Mucosa of descending colon (tissue), 3 donors: Measurements from ENCODE around the gene ATXN7. TPM values are rescaled to one million over a fixed set of nuclear protein-coding genes. Genes with fewer than 3 reads are reported as not detected.

Experiments
- ATAC-seq: fragments of 200-7000 bp; cut with Tn5 transposase; one replicate; pipeline ENCODE4 v1.9.1; 2020; ENCODE audit warnings: mild to moderate bottlenecking, moderate library complexity
- DNase-seq, 3 donors: peaks; one replicate each; pipeline ENCODE4 v3.0.0-alpha.2; 2020
- H3K36me3 ChIP-seq: fragments of 200-600 bp; one replicate; pipeline ENCODE4 v1.8.0; 2021; ENCODE audit warnings: low read depth, mild to moderate bottlenecking
- H3K4me1 ChIP-seq: fragments of 200-600 bp; one replicate; pipeline ENCODE4 v1.8.0; 2021; ENCODE audit warnings: low read depth, mild to moderate bottlenecking
- H3K4me3 ChIP-seq: fragments of 200-600 bp; one replicate; pipeline ENCODE4 v1.8.0; 2021; ENCODE audit warnings: mild to moderate bottlenecking
- H3K9me3 ChIP-seq: fragments of 200-600 bp; one replicate; pipeline ENCODE4 v1.8.0; 2021; ENCODE audit warnings: mild to moderate bottlenecking
- CTCF ChIP-seq: fragments of 200-600 bp; IDR thresholded peaks from one replicate; pipeline ENCODE4 v1.8.0; 2022; ENCODE audit warnings: antibody characterized with exemption, mild to moderate bottlenecking
- intact Hi-C, 2 donors: fragments of 100-400 bp; cut with DNase I in 1 of 2; cut with micrococcal nuclease in 1 of 2; formaldehyde crosslinking; loops; one replicate each; pipeline versions ENCODE4 v1.11.0 to v1.11.1; 2022; cut with DNase I, micrococcal nuclease
- total RNA-seq, 3 donors: library from RNA; stranded (reverse); fragmentation: NEBNext Ultra II Directional in 2 of 3; extraction: Animal tissue kit (Norgen Biotek cat#: 25700) in 2 of 3; gene quantifications; one replicate each; pipeline versions ENCODE4 v1.2.1 to v1.2.4, GENCODE V29; 2021 to 2023
- donor health status: DM: no; HTN: no; CAD: no; lungs with moderate emphysema.
- donor health status: DM: no; HTN: no; CAD: no.
- donor health status: DM: no; HTN: yes; CAD: no.

The ATXN7 gene
- total RNA-seq, 3 donors from 2014 or later = 41.2 to 57.4 (median 41.5) TPM

GRCh38 chr3:63940389-63940757 lies 76.7 kb downstream of the ATXN7 start:
- no peak overlapping the region for H3K4me3 ChIP-seq
- DNase-seq = no peak
- ATAC-seq = no peak
- H3K4me1 ChIP-seq = peaks cover 25% of the 10 kb centered on the region
- intact Hi-C loops = no loop called here
- H3K36me3 ChIP-seq = no peaks in the 10 kb centered on the region
- no peak for TF ChIP-seq CTCF
- no peaks in the 10 kb centered on the region for H3K9me3 ChIP-seq

GRCh38 chr3:63942528-63942927 lies 78.9 kb downstream of the ATXN7 start:
- no peak overlapping the region for H3K4me3 ChIP-seq
- ATAC-seq = no peak
- no peaks in the 10 kb centered on the region for H3K9me3 ChIP-seq
- intact Hi-C loops = no loop called here
- no peak for TF ChIP-seq CTCF
- H3K4me1 ChIP-seq = peaks cover 16% of the 10 kb centered on the region
- H3K36me3 ChIP-seq = no peaks in the 10 kb centered on the region
- DNase-seq = no peak

GRCh38 chr3:63943678-63944077 lies 80.0 kb downstream of the ATXN7 start:
- H3K4me1 ChIP-seq = peaks cover 5% of the 10 kb centered on the region
- intact Hi-C loops = no loop called here
- H3K9me3 ChIP-seq = no peaks in the 10 kb centered on the region
- no peak for DNase-seq
- no peak for ATAC-seq
- TF ChIP-seq CTCF = no peak
- no peak overlapping the region for H3K4me3 ChIP-seq
- H3K36me3 ChIP-seq = no peaks in the 10 kb centered on the region

GRCh38 chr3:63945558-63946096 lies 82.0 kb downstream of the ATXN7 start:
- peak; percentile 47 for ATAC-seq
- no peaks in the 10 kb centered on the region for H3K9me3 ChIP-seq
- no peak for DNase-seq
- intact Hi-C loops = no loop called here
- no peak for TF ChIP-seq CTCF
- H3K4me1 ChIP-seq = peaks cover 5% of the 10 kb centered on the region
- no peaks in the 10 kb centered on the region for H3K36me3 ChIP-seq
- H3K4me3 ChIP-seq = no peak overlapping the region

GRCh38 chr3:63946753-63947152 lies 83.1 kb downstream of the ATXN7 start:
- no peak overlapping the region for H3K4me3 ChIP-seq
- no peak for DNase-seq
- intact Hi-C loops = no loop called here
- H3K4me1 ChIP-seq = peaks cover 5% of the 10 kb centered on the region
- H3K36me3 ChIP-seq = no peaks in the 10 kb centered on the region
- no peaks in the 10 kb centered on the region for H3K9me3 ChIP-seq
- no peak for TF ChIP-seq CTCF
- peak; percentile 51 for ATAC-seq

GRCh38 chr3:63947594-63947993 lies 83.9 kb downstream of the ATXN7 start:
- H3K4me1 ChIP-seq = peaks cover 5% of the 10 kb centered on the region

More at GRCh38 chr3:63947594-63947993, 83.9 kb downstream of the ATXN7 start:
- H3K36me3 ChIP-seq = no peaks in the 10 kb centered on the region
- H3K9me3 ChIP-seq = no peaks in the 10 kb centered on the region
- H3K4me3 ChIP-seq = no peak overlapping the region
- TF ChIP-seq CTCF = no peak
- no peak for DNase-seq
- ATAC-seq = no peak
- intact Hi-C loops = no loop called here
